NOMO-1 treated with dmso at 0.1 percent for 144 hours (cell line): ENCODE results near the gene CASKIN2.
"Not testable (repeated sequence)": the region's sequence is repeated elsewhere in the genome, so short reads cannot be mapped to it uniquely, and the experiment has no call there.

Experiments used
- DNase-seq: peaks from one replicate; lab custom pipeline; 2025; ENCODE audit not compliant: unreplicated experiment; lab: John Stamatoyannopoulos, UW

CASKIN2 gene

DNA sequence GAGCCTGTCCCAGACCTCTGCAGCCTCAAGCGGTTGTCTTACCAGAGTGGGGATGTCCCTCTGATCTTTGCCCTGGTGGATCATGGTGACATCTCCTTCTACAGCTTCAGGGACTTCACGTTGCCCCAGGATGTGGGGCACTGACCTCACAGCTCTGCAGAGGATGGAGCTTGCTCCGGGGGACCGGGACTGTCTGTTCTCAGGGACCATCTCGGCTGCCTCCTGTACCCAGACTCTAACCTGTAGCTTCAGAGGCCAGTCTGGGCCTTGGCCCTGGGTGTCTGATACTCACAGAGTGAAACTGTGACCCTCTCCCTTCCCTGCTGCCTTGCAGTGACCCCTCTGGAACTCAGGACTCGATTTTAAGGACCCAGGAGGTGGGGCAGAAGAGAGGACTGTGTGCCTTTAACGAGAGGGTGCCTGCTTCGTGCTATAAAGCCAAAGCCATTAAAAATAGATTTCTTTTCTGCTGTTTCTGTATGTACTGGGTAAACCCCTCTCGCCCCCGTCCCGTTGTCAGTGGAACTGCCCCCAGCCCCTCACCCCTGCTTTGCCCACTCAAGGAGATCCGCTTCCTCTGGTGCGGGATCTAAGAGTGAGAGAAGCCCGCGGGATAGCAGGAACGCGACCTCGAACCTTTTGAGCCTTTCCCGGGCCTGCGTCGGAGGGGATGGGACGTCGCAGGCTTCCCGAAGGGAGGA lies 9.1 kb upstream of the CASKIN2 start:
- no peak for DNase-seq

DNA sequence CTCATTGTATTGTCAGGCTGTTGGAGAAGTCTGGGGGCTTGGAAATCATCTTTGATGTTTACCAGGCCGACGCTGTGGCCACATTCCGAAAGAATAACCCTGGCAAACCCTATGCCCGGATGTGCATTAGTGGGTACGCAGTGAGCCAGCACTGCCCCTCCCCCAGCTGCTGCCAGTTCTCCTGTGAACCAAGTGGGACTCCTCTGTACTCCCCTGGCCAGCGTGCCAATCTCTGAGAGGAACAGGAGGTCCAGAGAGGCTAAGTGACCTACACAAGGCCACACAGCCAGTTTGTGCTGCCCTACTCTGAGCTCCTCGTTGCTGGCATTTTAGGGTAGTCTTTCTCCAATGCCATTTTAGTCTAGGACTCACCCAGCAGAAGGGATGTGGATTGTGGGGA lies 8.3 kb upstream of the CASKIN2 start:
- no peak for DNase-seq

DNA sequence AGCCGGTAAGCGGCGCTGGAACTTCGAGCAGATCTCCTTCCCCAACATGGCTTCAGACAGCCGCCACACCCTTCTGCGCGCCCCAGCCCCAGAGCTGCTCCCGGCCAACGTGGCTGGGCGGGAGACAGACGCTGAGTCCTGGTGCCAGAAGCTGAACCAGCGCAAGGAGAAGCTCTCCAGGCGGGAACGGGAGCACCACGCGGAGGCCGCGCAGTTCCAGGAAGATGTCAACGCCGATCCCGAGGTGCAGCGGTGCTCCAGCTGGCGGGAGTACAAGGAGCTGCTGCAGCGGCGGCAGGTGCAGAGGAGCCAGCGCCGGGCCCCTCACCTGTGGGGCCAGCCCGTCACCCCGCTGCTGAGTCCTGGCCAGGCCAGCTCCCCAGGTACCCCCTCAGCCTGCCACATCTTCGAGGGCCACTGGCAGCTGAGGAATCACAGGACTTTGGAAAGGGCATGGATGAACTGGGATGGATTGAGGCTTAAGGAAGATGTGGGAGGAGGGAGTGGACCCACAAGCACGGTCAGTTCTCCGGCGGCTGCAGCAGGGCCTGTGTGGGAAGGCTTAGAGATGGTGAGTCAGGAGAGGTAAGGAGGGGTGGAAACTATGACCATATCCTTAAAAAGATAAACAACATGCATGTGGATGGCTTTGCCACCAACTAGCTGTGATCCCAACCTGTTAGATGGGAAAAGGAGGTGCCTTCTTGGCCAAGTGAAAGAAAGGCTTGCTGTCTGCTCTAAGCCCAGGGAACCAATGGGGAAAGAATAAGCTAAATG lies 6.8 kb upstream of the CASKIN2 start:
- DNase-seq: no peak

DNA sequence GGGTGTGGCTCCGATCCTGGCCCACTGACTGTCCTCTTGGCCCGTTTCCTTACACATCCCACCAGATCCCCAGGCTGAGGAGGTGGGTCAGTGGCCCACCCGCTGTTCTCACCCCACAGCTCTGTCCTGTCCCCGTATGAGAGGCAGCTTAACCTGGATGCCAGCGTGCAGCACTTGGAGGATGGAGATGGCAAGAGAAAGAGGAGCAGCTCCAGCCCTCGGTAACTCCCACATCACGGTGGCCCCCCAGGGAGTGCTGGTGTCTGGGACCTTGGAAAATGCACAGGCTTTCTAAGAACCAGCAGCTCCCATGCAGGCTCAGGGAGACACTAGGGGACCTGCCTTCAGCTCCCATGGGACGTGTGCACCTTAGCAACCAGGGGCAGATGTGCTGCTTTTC lies 6.0 kb upstream of the CASKIN2 start:
- no peak for DNase-seq

DNA sequence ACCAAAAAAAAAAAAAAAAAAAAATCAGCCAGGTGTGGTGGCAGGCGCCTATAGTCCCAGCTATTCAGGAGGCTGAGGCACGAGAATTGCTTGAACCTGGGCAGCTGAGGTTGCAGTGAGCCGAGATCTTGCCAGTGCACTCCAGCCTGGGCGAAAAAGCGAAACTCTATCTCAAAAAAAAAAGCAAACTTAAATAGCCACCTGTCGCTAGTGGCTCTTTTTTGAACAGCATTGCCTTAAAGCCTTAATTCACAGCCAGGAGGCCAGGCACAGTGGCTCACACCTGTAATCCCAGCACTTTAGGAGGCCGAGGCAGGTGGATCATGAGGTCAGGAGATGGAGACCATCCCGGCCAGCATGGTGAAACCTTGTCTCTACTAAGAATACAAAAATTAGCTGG lies 5.1 kb upstream of the CASKIN2 start:
- not testable (repeated sequence) for DNase-seq

DNA sequence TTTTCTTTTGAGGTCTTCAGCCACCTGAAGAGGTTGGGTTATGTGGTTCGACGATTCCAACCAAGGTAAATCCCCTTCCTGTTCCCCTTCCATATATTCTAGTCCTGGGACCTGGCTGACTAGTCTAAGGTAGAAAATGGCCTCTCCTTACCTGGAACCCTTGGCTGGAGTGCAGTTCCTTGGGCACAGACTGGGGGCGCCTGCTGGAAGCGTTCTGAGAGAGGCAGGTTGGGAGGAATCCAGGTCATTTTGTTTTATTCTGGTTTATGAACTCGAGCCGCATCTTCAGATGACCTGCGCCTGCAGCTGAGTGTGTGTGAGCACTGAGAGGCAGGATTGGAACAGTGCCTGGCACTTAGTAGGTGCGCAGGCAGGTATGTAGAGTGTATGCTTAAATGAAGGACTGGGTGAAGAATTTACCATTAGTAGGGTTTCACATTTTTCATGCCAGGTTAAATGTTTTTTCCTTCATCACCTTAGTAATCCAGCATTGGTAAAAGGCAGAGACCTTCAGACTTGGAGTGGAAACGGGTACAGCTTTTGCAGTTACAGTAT lies 3.7 kb upstream of the CASKIN2 start:
- DNase-seq: no peak

DNA sequence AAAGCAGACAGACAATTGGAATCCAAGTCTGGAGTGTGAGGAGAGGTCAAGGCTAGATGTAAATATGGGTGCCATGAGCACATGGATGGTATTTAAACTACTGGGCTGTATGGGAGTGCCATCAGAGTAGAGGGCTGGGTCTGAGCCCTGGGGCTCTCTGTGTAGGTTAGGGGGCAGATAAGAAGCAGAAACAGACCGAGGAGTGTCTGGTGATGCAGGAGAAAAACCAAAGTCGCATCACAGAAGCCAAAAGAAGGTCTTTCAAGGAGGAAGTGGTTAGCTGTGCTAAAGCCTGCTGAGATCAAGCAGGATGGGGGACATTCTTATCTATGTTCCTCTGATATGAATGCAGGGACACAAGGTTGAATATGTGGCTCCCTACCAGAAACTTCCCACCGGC lies 2.9 kb upstream of the CASKIN2 start:
- no peak for DNase-seq

DNA sequence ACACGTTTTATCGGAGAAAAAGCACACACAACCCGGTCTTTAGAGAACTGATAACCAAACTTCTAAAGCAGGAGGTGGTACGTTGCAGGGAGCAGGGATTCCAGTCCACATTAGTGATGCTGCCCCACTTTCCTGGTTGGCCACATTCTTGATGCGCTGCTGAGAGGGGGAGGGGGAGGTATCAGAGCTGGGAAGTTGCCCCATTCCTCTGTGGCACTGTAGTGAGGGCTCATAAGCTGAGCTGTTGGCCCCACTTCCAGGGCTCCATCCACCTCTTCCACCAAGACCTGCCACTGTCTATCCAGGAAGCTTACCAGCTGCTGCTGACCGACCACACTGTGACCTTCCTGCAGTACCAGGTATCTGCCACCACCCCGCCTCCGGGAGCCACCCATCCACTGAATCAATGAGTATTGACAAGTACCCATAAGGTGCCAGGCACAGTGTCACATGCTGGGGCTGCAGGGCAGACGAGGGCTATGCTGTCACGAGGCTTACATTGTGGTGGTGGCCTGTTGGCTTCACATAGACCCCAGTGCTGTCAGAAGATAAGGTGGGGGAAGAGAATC lies 2.0 kb upstream of the CASKIN2 start:
- no peak for DNase-seq

DNA sequence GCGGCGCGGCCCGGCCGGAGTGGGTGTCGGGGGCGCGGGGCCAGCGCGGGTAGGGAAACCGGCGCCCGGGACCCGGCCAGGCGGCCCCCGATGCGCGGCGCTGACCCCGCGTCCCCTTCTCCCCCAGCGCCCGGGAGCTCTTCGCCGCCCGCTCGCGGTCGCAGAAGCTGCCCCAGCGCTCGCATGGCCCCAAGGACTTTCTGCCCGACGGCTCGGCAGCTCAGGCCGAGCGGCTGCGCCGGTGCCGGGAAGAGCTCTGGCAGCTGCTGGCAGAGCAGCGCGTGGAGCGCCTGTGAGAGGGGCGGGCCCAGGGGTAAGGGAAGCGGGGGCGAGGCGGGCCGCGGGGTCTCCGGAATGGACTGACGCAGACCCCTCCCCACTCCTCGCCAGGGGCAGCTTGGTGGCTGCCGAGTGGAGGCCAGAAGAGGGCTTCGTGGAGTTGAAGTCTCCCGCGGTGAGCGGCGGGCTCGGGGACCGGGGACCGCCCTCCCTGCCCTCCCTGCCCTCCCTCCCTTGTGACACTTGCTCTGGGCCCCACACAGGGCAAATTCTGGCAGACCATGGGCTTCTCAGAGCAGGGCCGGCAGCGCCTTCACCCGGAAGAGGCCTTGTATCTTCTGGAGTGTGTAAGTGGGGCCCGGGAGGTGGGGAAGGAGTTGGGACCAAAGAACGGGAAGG lies 1.4 kb upstream of the CASKIN2 start:
- DNase-seq: no peak

DNA sequence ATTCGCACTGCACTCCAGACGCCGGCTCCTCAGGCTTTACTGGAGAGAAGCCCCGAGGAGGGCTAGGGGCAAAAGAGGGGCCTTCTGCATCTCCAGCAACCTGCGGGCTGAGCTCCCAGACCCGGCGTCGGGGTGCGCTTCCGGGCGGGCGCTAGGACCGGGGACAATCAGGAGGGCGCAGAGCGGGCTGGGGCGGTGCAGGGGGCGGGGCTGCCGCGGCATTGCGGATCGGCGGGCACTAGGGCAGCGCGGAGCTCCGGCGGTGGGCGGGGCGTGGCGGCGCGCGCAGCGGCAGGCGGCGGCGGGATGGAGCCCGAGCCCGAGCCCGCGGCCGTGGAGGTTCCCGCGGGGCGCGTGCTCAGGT lies 900 bp upstream of the CASKIN2 start, which contains the start of gene TSEN54:
Gene TSEN54 (plus strand): TSS at position 274 of the 364 bp plus-strand sequence. CDS start 33 bp downstream, at position 307.
- DNase-seq: peak; percentile 84

DNA sequence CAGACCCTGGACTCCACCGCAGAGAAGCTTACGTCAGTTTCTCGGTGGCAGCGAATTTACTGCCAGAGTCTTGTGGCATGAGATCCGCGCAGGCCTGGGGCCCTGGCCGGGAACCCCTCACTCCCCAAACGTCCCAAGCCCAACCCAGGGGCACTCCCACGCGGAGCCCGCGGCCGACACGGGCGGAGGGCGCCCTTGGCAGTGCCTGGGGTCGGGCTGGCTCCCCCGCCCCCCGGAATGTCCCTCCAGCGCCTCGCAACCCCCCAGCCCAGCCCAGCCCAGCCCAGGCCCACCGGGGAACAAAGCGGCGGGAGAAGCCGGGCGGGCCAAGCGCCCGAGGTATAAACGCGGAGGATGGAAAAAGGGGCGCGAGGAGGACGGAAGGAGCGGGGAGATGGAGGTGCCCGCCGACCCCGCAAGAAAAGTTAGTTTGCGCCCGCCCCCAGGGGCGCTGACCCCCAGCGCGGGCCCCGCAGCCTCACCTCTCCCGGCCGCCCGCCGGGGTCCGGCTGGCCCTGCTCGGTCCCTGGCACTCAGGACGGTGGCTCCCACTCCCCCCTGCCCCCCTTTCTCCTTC lies 330 bp downstream of the CASKIN2 start:
- no peak for DNase-seq

DNA sequence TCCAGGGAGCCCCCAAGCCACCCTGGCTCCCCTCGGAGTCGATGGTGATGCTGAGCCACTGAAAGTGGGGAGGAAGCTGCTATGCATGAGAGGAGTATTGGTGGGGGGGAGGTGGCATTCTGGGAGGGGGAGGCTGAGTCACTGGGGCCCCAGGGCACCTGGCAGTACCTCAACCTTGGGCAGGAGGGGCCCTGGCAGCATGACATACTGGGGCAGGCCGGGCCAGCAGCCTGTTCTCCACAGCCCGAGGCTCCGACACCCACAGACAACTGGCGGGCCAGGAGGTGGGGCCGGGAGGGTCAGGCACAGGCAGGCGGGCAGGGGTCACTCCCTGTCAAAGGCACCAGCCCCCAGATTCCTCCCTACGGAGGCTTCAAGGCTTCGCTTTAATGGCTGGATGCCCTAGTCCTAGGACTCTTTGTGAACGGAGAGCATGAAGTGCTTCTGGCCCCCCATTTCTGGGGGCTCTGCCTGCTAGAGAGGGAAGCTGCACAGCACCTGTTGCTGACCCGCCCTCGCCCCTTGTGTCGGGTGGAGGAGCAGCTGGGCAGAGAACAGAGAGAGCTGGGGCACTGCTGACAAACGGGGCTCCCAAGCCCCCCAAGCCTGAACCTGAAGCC lies 928 bp downstream of the CASKIN2 start:
- DNase-seq: no peak

DNA sequence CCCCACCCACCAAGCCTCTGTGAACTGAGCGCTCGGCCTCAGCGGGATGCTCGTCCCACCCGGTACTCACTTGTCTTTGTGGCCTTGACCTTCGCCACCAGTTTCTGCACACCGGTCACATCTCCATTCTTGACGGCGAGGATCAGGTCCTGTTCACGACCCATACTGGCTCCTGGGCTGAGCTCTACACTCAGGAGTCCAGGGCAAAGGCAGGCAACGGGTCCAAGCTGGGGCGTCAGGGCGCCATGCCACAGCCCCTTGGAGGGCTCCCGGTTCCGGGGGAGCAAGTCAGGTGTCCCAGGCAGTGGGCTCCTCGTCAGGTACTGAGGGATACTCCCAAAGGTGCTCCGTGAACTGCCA lies 1.7 kb downstream of the CASKIN2 start:
- DNase-seq: no peak

DNA sequence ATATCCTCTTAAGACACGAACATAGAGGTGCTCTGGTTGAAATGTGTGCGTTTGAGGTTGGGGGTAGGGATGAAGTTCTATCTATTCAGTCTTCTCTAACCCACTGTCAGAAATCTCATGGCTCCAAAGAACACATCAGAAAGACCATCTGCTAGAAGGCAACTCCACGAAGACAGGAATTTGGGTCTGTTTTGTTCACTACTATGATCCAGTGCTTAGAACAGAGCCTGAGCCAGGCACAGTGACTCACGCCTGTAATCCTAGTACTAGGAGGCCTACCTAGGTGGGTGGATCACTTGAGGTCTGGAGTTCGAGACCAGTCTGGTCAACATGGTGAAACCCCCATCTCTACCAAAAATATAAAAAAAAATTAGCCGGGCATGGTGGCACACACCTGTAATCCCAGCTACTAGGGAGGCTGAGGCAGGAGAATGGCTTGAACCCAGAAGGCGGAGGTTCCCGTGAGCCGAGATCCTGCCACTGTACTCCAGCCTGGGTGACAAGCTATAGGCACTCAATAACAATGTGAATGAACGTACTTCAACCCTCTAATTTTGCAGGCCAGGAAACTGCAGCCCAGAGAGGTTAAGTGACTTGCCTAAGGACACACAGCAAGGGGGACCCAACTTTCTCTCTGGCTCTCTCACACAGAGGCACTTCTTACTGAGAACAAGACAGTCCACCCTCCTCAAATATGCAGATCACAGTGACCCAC lies 2.3 kb downstream of the CASKIN2 start:
- no peak for DNase-seq

DNA sequence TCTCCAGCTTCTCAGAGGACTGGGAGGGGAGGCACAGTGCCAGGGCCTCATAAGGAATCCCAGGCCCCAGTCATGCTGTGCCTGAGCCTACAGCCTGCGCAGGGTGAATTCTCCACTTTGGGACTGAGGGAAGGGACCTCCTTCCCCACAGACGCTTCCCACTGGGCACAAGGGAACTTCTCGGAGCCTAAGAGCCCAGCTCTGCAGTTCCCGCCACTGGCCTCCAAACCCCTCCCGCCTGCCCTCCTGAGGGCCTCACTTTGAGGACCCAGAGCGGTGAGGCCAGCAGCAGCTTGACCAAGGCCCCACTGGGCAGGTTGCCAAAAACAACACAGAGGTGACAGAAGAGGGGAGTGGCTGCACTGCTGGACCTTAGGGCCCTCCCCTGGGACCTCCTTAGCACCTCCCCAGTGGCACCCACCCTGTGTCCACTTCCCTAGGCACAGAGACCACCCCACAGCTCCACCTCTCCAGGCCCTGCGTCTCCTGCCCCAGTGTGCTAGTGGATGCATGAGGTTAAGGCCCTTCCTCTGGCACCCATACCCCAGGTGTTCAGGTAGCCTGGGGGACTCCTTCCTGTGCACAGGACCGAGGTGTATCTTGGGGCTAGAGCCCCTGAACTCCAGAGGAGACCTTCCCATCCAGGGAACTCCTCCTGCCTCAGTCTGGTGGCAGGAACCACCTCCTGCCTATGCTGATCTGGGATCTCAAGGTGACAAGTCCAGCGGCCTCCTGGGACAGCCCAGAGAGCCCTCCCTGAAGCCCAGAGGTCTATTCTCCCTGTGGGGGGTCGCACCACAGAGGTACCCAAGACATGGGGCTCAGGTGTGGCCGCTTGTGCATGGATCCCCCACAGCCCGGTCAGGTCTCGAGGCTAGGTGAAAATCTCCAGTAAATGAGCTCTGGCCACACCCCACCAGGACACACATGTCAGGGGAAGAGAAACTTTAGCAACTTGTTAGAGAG lies 3.4 kb downstream of the CASKIN2 start:
- no peak for DNase-seq

DNA sequence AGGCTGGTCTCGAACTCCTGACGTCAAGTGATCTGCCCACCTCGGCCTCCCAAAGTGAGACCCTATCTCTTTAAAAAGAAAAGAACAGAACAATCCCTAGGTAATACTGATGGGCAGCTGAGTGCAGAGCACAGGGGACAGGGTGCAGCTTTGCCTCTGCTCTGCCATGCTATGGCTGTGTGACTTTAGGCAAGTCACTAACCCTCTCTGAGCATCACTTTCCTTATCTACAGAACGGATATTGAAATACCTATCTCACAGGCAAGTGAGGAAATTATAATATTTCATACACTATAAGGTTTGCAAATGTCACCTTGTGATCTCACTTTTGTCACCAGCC lies 4.1 kb downstream of the CASKIN2 start:
- no peak for DNase-seq

DNA sequence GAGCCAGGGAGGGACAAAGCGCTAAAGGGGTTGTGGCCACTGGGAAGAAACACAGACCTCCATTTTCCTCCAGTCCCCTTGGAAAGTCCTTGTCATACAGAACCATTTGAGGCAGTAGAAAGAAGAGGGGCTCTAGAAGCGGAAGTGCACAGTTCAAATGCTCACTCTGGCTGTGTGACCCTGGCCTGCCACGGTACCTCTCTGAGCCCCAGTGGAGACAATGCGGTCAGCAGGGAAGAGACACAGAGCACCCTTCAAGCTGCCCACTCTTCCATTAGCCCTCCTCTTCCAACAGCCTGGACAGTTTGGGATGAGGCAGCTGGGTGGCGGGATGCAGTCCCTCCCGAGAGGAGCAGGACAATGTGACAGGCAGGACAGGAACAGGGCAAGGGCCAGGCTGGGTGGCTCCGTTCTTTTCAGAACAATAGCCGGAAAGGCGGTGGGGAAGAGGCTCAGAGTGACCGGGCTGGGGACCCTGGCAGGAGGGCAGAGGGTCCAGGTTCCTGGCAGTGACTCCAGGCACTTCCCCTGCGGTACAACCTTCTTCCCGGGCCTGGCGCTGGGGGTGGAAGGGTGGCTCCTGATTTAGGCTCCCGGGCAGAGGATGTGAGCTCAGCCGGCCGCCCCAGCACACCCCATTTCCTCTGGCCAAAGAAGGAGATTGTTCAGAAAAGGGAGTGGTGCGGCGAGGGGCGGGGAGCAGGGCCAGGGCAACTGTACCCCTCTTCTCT lies 5.6 kb downstream of the CASKIN2 start:
- DNase-seq: no peak

DNA sequence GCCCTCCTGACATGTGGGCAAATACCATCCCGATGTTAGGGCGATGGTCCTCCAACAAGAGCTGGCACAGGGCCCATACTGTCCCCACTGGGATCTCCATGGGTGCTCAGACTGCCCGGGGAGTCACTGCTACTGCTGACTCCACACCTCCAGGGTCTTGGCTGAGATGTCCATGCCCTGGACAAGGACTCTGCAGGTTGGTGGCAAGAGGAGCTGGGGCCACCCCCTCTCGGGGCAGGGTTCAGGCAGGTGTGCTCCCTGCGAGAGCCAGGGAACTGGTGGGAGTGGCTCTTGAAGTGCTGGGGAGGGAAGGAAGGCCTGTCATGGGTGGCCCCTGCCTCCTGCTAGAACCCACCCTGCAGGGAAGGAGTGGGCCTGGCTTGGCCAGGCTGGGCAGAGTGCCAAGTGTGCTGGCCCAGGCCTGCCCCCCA lies 6.4 kb downstream of the CASKIN2 start:
- no peak for DNase-seq
